ENCODE data around the gene CELF2. TPM values are rescaled to one million over a fixed set of nuclear protein-coding genes. Genes with fewer than 3 reads are reported as not detected.

The CELF2 gene
- total and polyA plus RNA-seq, 2 of the 4 experiments (the other 2 are of a cell fraction): 3.5 to 6.6 TPM

DNA sequence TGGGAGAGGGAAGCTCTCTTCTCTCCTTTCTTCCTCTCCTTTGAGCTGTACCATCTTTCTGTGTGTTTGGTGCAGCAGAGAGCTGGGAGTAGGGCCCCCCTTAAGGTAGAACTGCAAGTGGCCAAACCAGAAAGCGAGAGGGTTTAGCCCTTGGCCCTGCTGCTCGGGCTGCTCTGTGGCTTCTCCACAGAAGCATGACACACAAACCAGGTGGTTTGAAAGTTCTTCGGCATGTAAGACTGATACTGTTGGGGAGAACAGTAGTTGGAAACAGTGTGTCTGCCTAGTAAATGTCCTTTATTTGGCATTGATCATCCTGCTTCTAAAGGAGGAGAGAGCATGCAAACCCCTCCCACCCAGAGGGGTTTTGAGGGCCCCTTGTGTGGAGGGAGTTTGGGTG is 277.8 kb downstream of the CELF2 start:
- no peak for TF ChIP-seq NFE2L2 (IDR thresholded peaks at IDR 0.05; ENCODE audit: low read depth, low read length)
- no peak for TF ChIP-seq MAZ (IDR thresholded peaks at IDR 0.05; ENCODE audit: borderline replicate concordance, low read depth, low read length)
- no peak for TF ChIP-seq CHD1 (IDR thresholded peaks at IDR 0.05; ENCODE audit: low read depth, low read length)
- TF ChIP-seq, protein P1, sequence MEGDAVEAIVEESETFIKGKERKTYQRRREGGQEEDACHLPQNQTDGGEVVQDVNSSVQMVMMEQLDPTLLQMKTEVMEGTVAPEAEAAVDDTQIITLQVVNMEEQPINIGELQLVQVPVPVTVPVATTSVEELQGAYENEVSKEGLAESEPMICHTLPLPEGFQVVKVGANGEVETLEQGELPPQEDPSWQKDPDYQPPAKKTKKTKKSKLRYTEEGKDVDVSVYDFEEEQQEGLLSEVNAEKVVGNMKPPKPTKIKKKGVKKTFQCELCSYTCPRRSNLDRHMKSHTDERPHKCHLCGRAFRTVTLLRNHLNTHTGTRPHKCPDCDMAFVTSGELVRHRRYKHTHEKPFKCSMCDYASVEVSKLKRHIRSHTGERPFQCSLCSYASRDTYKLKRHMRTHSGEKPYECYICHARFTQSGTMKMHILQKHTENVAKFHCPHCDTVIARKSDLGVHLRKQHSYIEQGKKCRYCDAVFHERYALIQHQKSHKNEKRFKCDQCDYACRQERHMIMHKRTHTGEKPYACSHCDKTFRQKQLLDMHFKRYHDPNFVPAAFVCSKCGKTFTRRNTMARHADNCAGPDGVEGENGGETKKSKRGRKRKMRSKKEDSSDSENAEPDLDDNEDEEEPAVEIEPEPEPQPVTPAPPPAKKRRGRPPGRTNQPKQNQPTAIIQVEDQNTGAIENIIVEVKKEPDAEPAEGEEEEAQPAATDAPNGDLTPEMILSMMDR (conservative IDR thresholded peaks at IDR 0.05; ENCODE audit: low read depth, low read length): no peak
- no peak for TF ChIP-seq CEBPB (IDR thresholded peaks at IDR 0.05; ENCODE audit: low read depth, low read length)
- no peak for TF ChIP-seq MXI1 (IDR thresholded peaks at IDR 0.05; ENCODE audit: borderline replicate concordance, low read depth, low read length)
- no peak for TF ChIP-seq USF2 (IDR thresholded peaks at IDR 0.05; ENCODE audit: low read depth, low read length)
- TF ChIP-seq RAD21 (IDR thresholded peaks at IDR 0.05; ENCODE audit: low read length): no peak
- TF ChIP-seq SMC3 (IDR thresholded peaks at IDR 0.05; ENCODE audit: low read depth, low read length): no peak
- no peak for TF ChIP-seq POLR2A (IDR thresholded peaks at IDR 0.05; ENCODE audit: low read depth, low read length)
- no peak for TF ChIP-seq RFX5 (IDR thresholded peaks at IDR 0.05; ENCODE audit: low read depth, low read length)
- TF ChIP-seq, protein P2, sequence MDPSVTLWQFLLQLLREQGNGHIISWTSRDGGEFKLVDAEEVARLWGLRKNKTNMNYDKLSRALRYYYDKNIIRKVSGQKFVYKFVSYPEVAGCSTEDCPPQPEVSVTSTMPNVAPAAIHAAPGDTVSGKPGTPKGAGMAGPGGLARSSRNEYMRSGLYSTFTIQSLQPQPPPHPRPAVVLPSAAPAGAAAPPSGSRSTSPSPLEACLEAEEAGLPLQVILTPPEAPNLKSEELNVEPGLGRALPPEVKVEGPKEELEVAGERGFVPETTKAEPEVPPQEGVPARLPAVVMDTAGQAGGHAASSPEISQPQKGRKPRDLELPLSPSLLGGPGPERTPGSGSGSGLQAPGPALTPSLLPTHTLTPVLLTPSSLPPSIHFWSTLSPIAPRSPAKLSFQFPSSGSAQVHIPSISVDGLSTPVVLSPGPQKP (IDR thresholded peaks at IDR 0.05; ENCODE audit: borderline replicate concordance, low read depth, low read length): no peak
- TF ChIP-seq MAFK (IDR thresholded peaks at IDR 0.05; ENCODE audit: low read depth, low read length): no peak
- no peak for TF ChIP-seq FOS (IDR thresholded peaks at IDR 0.05; ENCODE audit: low read depth, low read length)
- no peak for TF ChIP-seq RCOR1 (IDR thresholded peaks at IDR 0.05; ENCODE audit: insufficient replicate concordance, low read length)
- TF ChIP-seq BHLHE40 (IDR thresholded peaks at IDR 0.05; ENCODE audit: low read depth, low read length): no peak
- no peak overlapping the region for H3K4ac ChIP-seq (ENCODE audit: low read depth, low read length)
- H2AK5ac ChIP-seq (ENCODE audit: low read depth, low read length): no peak overlapping the region
- no peak overlapping the region for H3K18ac ChIP-seq (ENCODE audit: low read depth, low read length)
- H3K4me3 ChIP-seq (ENCODE audit: insufficient read depth, low read depth, low read length): no peak overlapping the region
- ChIA-PET CTCF (no interaction called here), POLR2A (ENCODE audit: unreplicated experiment) (no interaction called here)
- no peaks in the 10 kb centered on the region for H3K9me3 ChIP-seq (ENCODE audit: control insufficient read depth, insufficient read depth, low read length)
- H4K8ac ChIP-seq (ENCODE audit: low read depth in 2 of 2, low read length in 2 of 2): no peak overlapping the region
- H4K20me1 ChIP-seq (ENCODE audit: insufficient read depth, low read length): no peaks in the 10 kb centered on the region
- no peak for ATAC-seq (ENCODE audit: low read depth)
- no peaks in the 10 kb centered on the region for H3K36me3 ChIP-seq (ENCODE audit: control insufficient read depth, insufficient read depth, low read length)
- DNase-seq: no peak
- H3K9ac ChIP-seq (ENCODE audit: low read depth, low read length): no peak overlapping the region
- no peak overlapping the region for H2AK9ac ChIP-seq (replicated peaks; ENCODE audit: low read depth, low read length, poor library complexity)
- no peaks in the 10 kb centered on the region for H3K27me3 ChIP-seq (ENCODE audit: control insufficient read depth, insufficient read depth, low read length)
- dilution Hi-C loops (cut with HindIII; ENCODE audit: low sequenced_read_pairs, unreplicated experiment) (no loop called here), in situ Hi-C loops (cut with MboI; ENCODE audit: low sequenced_read_pairs) (no loop called here), intact Hi-C loops (cut with micrococcal nuclease) (no loop called here)
- H2BK20ac ChIP-seq (ENCODE audit: low read depth, low read length): no peak overlapping the region
- H3K14ac ChIP-seq (replicated peaks; ENCODE audit: low read depth, low read length): no peak overlapping the region
- H3K79me1 ChIP-seq (ENCODE audit: low read depth in 1 of 2, low read length in 2 of 2): no peaks in the 10 kb centered on the region
- no peak overlapping the region for H3K56ac ChIP-seq (ENCODE audit: extremely low read depth, insufficient read depth, low read length)
- H2BK15ac ChIP-seq (ENCODE audit: low read depth, low read length): no peak overlapping the region
- no peak overlapping the region for H3K4me2 ChIP-seq (ENCODE audit: low read depth, low read length)
- whole genome bisulfite sequencing, 2 experiments (ENCODE audit: extremely low coverage in 2 of 2, insufficient read length in 1 of 2): no CpG with 5 or more reads among the region's 3 CpGs
- H4K91ac ChIP-seq (ENCODE audit: insufficient read depth, low read depth, low read length): no peak overlapping the region
- H3K23ac ChIP-seq (ENCODE audit: low read depth, low read length): no peak overlapping the region
- no peak overlapping the region for H4K5ac ChIP-seq (ENCODE audit: low read depth, low read length)
- no peak overlapping the region for H3K27ac ChIP-seq (ENCODE audit: insufficient read depth, low read length)
- H2BK120ac ChIP-seq (ENCODE audit: low read depth, low read length): no peak overlapping the region
- no peak overlapping the region for H2AFZ ChIP-seq (replicated peaks; ENCODE audit: low read length, poor library complexity)
- H3K9me1 ChIP-seq (ENCODE audit: insufficient read depth, low read length): no peaks in the 10 kb centered on the region
- H2BK5ac ChIP-seq (ENCODE audit: low read depth, low read length, poor library complexity, severe bottlenecking): no peak overlapping the region
- H3K4me1 ChIP-seq (ENCODE audit: control insufficient read depth, insufficient read depth, low read length): no peaks in the 10 kb centered on the region
- BruUV-seq (replicated peaks): no TSS peak
